ENCODE measurements around the gene WDR87.

- TF ChIP-seq TAL1 (IDR thresholded peaks at IDR 0.05) = no peak; the same call in 1 of the 2 replicates
- TF ChIP-seq, protein P1, sequence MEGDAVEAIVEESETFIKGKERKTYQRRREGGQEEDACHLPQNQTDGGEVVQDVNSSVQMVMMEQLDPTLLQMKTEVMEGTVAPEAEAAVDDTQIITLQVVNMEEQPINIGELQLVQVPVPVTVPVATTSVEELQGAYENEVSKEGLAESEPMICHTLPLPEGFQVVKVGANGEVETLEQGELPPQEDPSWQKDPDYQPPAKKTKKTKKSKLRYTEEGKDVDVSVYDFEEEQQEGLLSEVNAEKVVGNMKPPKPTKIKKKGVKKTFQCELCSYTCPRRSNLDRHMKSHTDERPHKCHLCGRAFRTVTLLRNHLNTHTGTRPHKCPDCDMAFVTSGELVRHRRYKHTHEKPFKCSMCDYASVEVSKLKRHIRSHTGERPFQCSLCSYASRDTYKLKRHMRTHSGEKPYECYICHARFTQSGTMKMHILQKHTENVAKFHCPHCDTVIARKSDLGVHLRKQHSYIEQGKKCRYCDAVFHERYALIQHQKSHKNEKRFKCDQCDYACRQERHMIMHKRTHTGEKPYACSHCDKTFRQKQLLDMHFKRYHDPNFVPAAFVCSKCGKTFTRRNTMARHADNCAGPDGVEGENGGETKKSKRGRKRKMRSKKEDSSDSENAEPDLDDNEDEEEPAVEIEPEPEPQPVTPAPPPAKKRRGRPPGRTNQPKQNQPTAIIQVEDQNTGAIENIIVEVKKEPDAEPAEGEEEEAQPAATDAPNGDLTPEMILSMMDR (IDR thresholded peaks at IDR 0.05 in 2 of 3, conservative IDR thresholded peaks at IDR 0.05 in 1 of 3; ENCODE audit: insufficient read depth in 2 of 3, low read depth in 1 of 3, low read length in 3 of 3) = no peak
- TF ChIP-seq POLR2A (conservative IDR thresholded peaks at IDR 0.05) = no peak
- TF ChIP-seq CHAMP1 (IDR thresholded peaks at IDR 0.05) = no peak
- TF ChIP-seq MYNN (IDR thresholded peaks at IDR 0.05) = no peak
- TF ChIP-seq MYNN (CRISPR knock-in tag; IDR thresholded peaks at IDR 0.05) = no peak
- TF ChIP-seq REST (IDR thresholded peaks at IDR 0.05; ENCODE audit: borderline replicate concordance) = no peak
- TF ChIP-seq REST (CRISPR knock-in tag; IDR thresholded peaks at IDR 0.05; ENCODE audit: low read depth) = no peak
- TF ChIP-seq, protein P2, sequence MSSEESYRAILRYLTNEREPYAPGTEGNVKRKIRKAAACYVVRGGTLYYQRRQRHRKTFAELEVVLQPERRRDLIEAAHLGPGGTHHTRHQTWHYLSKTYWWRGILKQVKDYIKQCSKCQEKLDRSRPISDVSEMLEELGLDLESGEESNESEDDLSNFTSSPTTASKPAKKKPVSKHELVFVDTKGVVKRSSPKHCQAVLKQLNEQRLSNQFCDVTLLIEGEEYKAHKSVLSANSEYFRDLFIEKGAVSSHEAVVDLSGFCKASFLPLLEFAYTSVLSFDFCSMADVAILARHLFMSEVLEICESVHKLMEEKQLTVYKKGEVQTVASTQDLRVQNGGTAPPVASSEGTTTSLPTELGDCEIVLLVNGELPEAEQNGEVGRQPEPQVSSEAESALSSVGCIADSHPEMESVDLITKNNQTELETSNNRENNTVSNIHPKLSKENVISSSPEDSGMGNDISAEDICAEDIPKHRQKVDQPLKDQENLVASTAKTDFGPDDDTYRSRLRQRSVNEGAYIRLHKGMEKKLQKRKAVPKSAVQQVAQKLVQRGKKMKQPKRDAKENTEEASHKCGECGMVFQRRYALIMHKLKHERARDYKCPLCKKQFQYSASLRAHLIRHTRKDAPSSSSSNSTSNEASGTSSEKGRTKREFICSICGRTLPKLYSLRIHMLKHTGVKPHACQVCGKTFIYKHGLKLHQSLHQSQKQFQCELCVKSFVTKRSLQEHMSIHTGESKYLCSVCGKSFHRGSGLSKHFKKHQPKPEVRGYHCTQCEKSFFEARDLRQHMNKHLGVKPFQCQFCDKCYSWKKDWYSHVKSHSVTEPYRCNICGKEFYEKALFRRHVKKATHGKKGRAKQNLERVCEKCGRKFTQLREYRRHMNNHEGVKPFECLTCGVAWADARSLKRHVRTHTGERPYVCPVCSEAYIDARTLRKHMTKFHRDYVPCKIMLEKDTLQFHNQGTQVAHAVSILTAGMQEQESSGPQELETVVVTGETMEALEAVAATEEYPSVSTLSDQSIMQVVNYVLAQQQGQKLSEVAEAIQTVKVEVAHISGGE (CRISPR knock-in tag; IDR thresholded peaks at IDR 0.05) = no peak; a peak in 1 of 6 replicates
- no peak for TF ChIP-seq ZFP1 (CRISPR knock-in tag; IDR thresholded peaks at IDR 0.05)
- no peak for TF ChIP-seq BRF1 (IDR thresholded peaks at IDR 0.05; ENCODE audit: borderline replicate concordance, extremely low read depth, insufficient read length)
- TF ChIP-seq RFX5 (IDR thresholded peaks at IDR 0.05; ENCODE audit: low read depth, low read length) = no peak
- no peak for TF ChIP-seq FOXK2 (conservative IDR thresholded peaks at IDR 0.05 in 1 of 2, IDR thresholded peaks at IDR 0.05 in 1 of 2; ENCODE audit: low read depth in 2 of 2)
- TF ChIP-seq, protein P3, sequence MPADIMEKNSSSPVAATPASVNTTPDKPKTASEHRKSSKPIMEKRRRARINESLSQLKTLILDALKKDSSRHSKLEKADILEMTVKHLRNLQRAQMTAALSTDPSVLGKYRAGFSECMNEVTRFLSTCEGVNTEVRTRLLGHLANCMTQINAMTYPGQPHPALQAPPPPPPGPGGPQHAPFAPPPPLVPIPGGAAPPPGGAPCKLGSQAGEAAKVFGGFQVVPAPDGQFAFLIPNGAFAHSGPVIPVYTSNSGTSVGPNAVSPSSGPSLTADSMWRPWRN (IDR thresholded peaks at IDR 0.05; ENCODE audit: low read depth) = no peak
Observed at GRCh38 chr19:37906869-37907734, 708 bp upstream of the WDR87 start, which contains the start of gene SIPA1L3.

Measured in K562 (cell line).